22Rv1 (cell line): ENCODE results near the gene PSMG4.
"Not testable (repeated sequence)": the region's sequence is repeated elsewhere in the genome, so short reads cannot be mapped to it uniquely, and the experiment has no call there.

Experiments
- ZFX ChIP-seq: fragments of 450-650 bp; IDR thresholded peaks from 2 replicates; pipeline ENCODE4 v1.6.1; 2017; ENCODE audit warnings: antibody characterized with exemption, borderline replicate concordance
- TF ChIP-seq, protein P1 (sequence below): fragments of 450-650 bp; IDR thresholded peaks from 2 replicates; pipeline ENCODE4 v1.5.1; 2017; ENCODE audit warnings: mild to moderate bottlenecking

DNA sequence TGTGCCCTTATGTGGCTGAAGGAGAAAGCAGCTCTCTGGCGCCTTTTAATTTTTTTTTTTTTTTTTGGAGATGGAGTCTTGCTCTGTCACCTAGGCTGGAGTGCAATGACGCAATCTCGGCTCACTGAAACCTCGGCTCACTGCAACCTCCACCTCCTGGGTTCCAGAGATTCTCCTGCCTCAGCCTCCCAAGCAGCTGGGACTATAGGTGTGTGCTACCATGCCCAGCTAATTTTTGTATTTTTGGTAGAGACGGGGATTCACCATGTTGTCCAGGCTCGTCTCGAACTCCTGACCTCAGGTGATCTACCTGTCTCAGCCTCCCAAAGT lies 13.9 kb upstream of the PSMG4 start:
- TF ChIP-seq, protein P1, sequence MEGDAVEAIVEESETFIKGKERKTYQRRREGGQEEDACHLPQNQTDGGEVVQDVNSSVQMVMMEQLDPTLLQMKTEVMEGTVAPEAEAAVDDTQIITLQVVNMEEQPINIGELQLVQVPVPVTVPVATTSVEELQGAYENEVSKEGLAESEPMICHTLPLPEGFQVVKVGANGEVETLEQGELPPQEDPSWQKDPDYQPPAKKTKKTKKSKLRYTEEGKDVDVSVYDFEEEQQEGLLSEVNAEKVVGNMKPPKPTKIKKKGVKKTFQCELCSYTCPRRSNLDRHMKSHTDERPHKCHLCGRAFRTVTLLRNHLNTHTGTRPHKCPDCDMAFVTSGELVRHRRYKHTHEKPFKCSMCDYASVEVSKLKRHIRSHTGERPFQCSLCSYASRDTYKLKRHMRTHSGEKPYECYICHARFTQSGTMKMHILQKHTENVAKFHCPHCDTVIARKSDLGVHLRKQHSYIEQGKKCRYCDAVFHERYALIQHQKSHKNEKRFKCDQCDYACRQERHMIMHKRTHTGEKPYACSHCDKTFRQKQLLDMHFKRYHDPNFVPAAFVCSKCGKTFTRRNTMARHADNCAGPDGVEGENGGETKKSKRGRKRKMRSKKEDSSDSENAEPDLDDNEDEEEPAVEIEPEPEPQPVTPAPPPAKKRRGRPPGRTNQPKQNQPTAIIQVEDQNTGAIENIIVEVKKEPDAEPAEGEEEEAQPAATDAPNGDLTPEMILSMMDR = not testable (repeated sequence)
- not testable (repeated sequence) for TF ChIP-seq ZFX
